Head of caudate nucleus (tissue), 42 donors: ENCODE measurements around the gene GDPD3.

Source experiments
- DNase-seq, 42 donors: peaks; one replicate each; pipeline versions ENCODE4 v3.0.0 to v3.0.0-alpha.2; 2020 to 2021; ENCODE audit warnings: mixed read lengths in 7 of 42
- intact Hi-C: fragments of 100-400 bp; cut with DNase I; formaldehyde crosslinking; loops from one replicate; pipeline ENCODE4 v1.15.0; 2022

Gene GDPD3

GRCh38 chr16:30113031-30113710 is at the start of gene GDPD3:
Gene GDPD3 (minus strand): TSS chr16:30113537. CDS start chr16:30113478, 59 bp downstream.
- no peak for DNase-seq
- intact Hi-C loops, result no loop called here

GRCh38 chr16:30157214-30157613 is 43.9 kb upstream of the GDPD3 start:
- DNase-seq, result no peak
- intact Hi-C loops, result no loop called here

- intact Hi-C loops, result no loop called here
Measured at GRCh38 chr16:30155188-30155587, 41.9 kb upstream of the GDPD3 start.

GRCh38 chr16:30152517-30152916 is 39.2 kb upstream of the GDPD3 start:
- no peak for DNase-seq
- intact Hi-C loops, result no loop called here

More at GRCh38 chr16:30155188-30155587, 41.9 kb upstream of the GDPD3 start:
- DNase-seq, result no peak

GRCh38 chr16:30151091-30151490 is 37.8 kb upstream of the GDPD3 start:
- no peak for DNase-seq
- intact Hi-C loops, result no loop called here

- DNase-seq, result no peak
- intact Hi-C loops, result no loop called here
Measured at GRCh38 chr16:30149250-30149930, 36.1 kb upstream of the GDPD3 start.

GRCh38 chr16:30147843-30148510 is 34.6 kb upstream of the GDPD3 start:
- intact Hi-C loops, result no loop called here
- no peak for DNase-seq

- intact Hi-C loops, result no loop called here
- no peak for DNase-seq
Measured at GRCh38 chr16:30145657-30146056, 32.3 kb upstream of the GDPD3 start.

- no peak for DNase-seq
- intact Hi-C loops, result no loop called here
Measured at GRCh38 chr16:30144917-30145316, 31.6 kb upstream of the GDPD3 start.

- DNase-seq, result no peak
Measured at GRCh38 chr16:30144017-30144416, 30.7 kb upstream of the GDPD3 start.

GRCh38 chr16:30143347-30143702 is 30.0 kb upstream of the GDPD3 start:
- no peak for DNase-seq
- intact Hi-C loops, result no loop called here

More at GRCh38 chr16:30144017-30144416, 30.7 kb upstream of the GDPD3 start:
- intact Hi-C loops, result no loop called here

- peak in 1 of 42 donors; percentile 12 for DNase-seq
- intact Hi-C loops, result no loop called here
Measured at GRCh38 chr16:30142672-30143346, 29.5 kb upstream of the GDPD3 start.

GRCh38 chr16:30141750-30142149 is 28.4 kb upstream of the GDPD3 start:
- intact Hi-C loops, result no loop called here
- no peak for DNase-seq

- DNase-seq, result no peak
- intact Hi-C loops, result no loop called here
Measured at GRCh38 chr16:30139583-30140481, 26.5 kb upstream of the GDPD3 start.

- intact Hi-C loops, result no loop called here
- DNase-seq, result peak in 20 of 42 donors; percentile 7 to 55 (median 22)
Measured at GRCh38 chr16:30137897-30138296, 24.6 kb upstream of the GDPD3 start.

- intact Hi-C loops, result no loop called here
- DNase-seq, result no peak
Measured at GRCh38 chr16:30136971-30137605, 23.8 kb upstream of the GDPD3 start.

- no peak for DNase-seq
- intact Hi-C loops, result no loop called here
Measured at GRCh38 chr16:30132591-30132990, 19.3 kb upstream of the GDPD3 start.

GRCh38 chr16:30131869-30132475 is 18.6 kb upstream of the GDPD3 start:
- DNase-seq, result no peak
- intact Hi-C loops, result no loop called here
